Astrocyte (in vitro differentiated cells and primary cell): ENCODE data around the gene PLIN4. TPM values are rescaled to one million over a fixed set of nuclear protein-coding genes. Genes with fewer than 3 reads are reported as not detected.

ENCODE experiments used
- DNase-seq: peaks from one replicate; pipeline ENCODE4 v3.0.0-alpha.2; 2010; ENCODE audit warnings: low read depth
- FAIRE-seq: peaks from 2 replicates; lab custom pipeline; 2011; peaks lifted over from hg19 to GRCh38; lab: Jason Lieb, UNC
- H2AFZ ChIP-seq: 2 replicates; pipeline ENCODE4 v1.6.0; 2012; ENCODE audit warnings: low read depth, low read length, inconsistent platforms
- H3K27ac ChIP-seq: 2 replicates; pipeline ENCODE4 v1.5.1; 2011; ENCODE audit warnings: low read depth, low read length, inconsistent platforms
- H3K27me3 ChIP-seq: 2 replicates; pipeline ENCODE4 v1.6.0; 2011; ENCODE audit warnings: low read length, inconsistent platforms; ENCODE audit not compliant: insufficient read depth
- H3K36me3 ChIP-seq: 2 replicates; pipeline ENCODE4 v1.5.1; 2011; ENCODE audit warnings: low read length, inconsistent platforms; ENCODE audit not compliant: insufficient read depth
- H3K4me1 ChIP-seq: 2 replicates; pipeline ENCODE4 v1.5.1; 2011; ENCODE audit warnings: low read length, inconsistent platforms; ENCODE audit not compliant: insufficient read depth
- H3K4me2 ChIP-seq: 2 replicates; pipeline ENCODE4 v1.6.0; 2012; ENCODE audit warnings: low read length, inconsistent platforms
- H3K4me3 ChIP-seq: 2 replicates; pipeline ENCODE4 v1.5.1; 2011; ENCODE audit warnings: low read depth, mild to moderate bottlenecking, low read length, inconsistent platforms; ENCODE audit not compliant: insufficient read depth
- H3K79me2 ChIP-seq: 2 replicates; pipeline ENCODE4 v1.6.0; 2012; ENCODE audit warnings: mild to moderate bottlenecking, low read length, inconsistent platforms; ENCODE audit not compliant: insufficient read depth
- H3K9ac ChIP-seq: 2 replicates; pipeline ENCODE4 v1.6.0; 2012; ENCODE audit warnings: mild to moderate bottlenecking, low read length, inconsistent platforms
- H3K9me3 ChIP-seq: 2 replicates; pipeline ENCODE4 v1.5.1; 2012; ENCODE audit warnings: low read depth, mild to moderate bottlenecking, low read length, inconsistent platforms; ENCODE audit not compliant: insufficient read depth
- H4K20me1 ChIP-seq: 2 replicates; pipeline ENCODE4 v1.6.0; 2012; ENCODE audit warnings: low read length, inconsistent platforms; ENCODE audit not compliant: insufficient read depth
- H3K27ac Mint-ChIP-seq: one replicate; pipeline ENCODE4 v1.8.0; 2021; ENCODE audit warnings: mild to moderate bottlenecking, mixed read lengths; ENCODE audit not compliant: unreplicated experiment
- H3K27me3 Mint-ChIP-seq: one replicate; pipeline ENCODE4 v1.8.0; 2021; ENCODE audit warnings: low read depth, mixed read lengths; ENCODE audit not compliant: unreplicated experiment
- H3K36me3 Mint-ChIP-seq: one replicate; pipeline ENCODE4 v1.8.0; 2021; ENCODE audit warnings: low read depth, mixed read lengths; ENCODE audit not compliant: unreplicated experiment
- H3K4me1 Mint-ChIP-seq: one replicate; pipeline ENCODE4 v1.8.0; 2021; ENCODE audit warnings: low read depth, mixed read lengths; ENCODE audit not compliant: unreplicated experiment
- H3K4me3 Mint-ChIP-seq: one replicate; pipeline ENCODE4 v1.8.0; 2021; ENCODE audit warnings: mild to moderate bottlenecking, moderate library complexity, mixed read lengths; ENCODE audit not compliant: unreplicated experiment
- H3K9me3 Mint-ChIP-seq: one replicate; pipeline ENCODE4 v1.8.0; 2021; ENCODE audit warnings: mild to moderate bottlenecking, mixed read lengths; ENCODE audit not compliant: unreplicated experiment
- EZH2 ChIP-seq: IDR thresholded peaks from 2 replicates; pipeline ENCODE4 v1.6.1; 2012; ENCODE audit warnings: mild to moderate bottlenecking, low read length, inconsistent platforms; ENCODE audit not compliant: insufficient read depth
- total RNA-seq: library from RNA; stranded (reverse); gene quantifications from 2 replicates; pipeline ENCODE4 v1.2.1, GENCODE V29; 2021
- TF ChIP-seq, protein P1 (sequence below): IDR thresholded peaks from 2 replicates; pipeline ENCODE4 v1.5.1; 2011; ENCODE audit warnings: low read depth, mild to moderate bottlenecking, inconsistent platforms, low read length, moderate library complexity; ENCODE audit not compliant: insufficient read depth

PLIN4 gene
- total RNA-seq, 1 donor from 2014 or later = 0.05 TPM

DNA sequence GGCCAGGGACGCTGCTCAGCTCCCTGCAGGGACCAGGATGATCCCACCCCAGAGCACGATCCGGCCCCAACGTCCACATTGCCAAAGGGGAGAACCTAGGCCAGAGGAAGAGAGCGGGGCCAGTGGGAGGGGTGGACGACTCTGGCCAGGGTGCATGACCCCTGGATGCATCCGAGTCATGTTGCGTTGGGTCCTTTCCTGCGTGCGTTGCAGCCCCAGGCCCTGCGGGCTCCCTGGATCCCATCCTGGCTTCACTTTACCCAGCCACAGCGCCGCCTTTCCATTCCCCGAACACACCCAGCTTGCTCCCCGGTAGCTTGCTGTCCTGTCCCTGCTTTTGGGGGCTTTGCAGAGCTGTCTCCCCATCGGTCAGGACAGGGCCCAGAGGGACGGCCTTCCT is 10.5 kb downstream of the PLIN4 start:
- H3K4me1 Mint-ChIP-seq = peaks cover 6% of the 10 kb centered on the region
- Histone ChIP-seq H3K4me2 (no peak overlapping the region), H3K9ac (no peak overlapping the region), H3K36me3 (no peaks in the 10 kb centered on the region), H3K27me3 (no peaks in the 10 kb centered on the region), H3K4me3 (no peak overlapping the region), H3K9me3 (no peaks in the 10 kb centered on the region), H3K4me1 (peaks cover 15% of the 10 kb centered on the region), H2AFZ (no peak overlapping the region), H3K27ac (no peak overlapping the region), H4K20me1 (no peaks in the 10 kb centered on the region), H3K79me2 (no peaks in the 10 kb centered on the region)
- TF ChIP-seq, protein P1, sequence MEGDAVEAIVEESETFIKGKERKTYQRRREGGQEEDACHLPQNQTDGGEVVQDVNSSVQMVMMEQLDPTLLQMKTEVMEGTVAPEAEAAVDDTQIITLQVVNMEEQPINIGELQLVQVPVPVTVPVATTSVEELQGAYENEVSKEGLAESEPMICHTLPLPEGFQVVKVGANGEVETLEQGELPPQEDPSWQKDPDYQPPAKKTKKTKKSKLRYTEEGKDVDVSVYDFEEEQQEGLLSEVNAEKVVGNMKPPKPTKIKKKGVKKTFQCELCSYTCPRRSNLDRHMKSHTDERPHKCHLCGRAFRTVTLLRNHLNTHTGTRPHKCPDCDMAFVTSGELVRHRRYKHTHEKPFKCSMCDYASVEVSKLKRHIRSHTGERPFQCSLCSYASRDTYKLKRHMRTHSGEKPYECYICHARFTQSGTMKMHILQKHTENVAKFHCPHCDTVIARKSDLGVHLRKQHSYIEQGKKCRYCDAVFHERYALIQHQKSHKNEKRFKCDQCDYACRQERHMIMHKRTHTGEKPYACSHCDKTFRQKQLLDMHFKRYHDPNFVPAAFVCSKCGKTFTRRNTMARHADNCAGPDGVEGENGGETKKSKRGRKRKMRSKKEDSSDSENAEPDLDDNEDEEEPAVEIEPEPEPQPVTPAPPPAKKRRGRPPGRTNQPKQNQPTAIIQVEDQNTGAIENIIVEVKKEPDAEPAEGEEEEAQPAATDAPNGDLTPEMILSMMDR = no peak
- TF ChIP-seq EZH2 = no peak
- no peak overlapping the region for H3K4me3 Mint-ChIP-seq
- peak overlapping the region; percentile 7 for H3K27ac Mint-ChIP-seq
- DNase-seq = no peak
- H3K27me3 Mint-ChIP-seq = peaks cover 8% of the 10 kb centered on the region
- FAIRE-seq = no peak
- no peaks in the 10 kb centered on the region for H3K9me3 Mint-ChIP-seq
- peaks cover 8% of the 10 kb centered on the region for H3K36me3 Mint-ChIP-seq

DNA sequence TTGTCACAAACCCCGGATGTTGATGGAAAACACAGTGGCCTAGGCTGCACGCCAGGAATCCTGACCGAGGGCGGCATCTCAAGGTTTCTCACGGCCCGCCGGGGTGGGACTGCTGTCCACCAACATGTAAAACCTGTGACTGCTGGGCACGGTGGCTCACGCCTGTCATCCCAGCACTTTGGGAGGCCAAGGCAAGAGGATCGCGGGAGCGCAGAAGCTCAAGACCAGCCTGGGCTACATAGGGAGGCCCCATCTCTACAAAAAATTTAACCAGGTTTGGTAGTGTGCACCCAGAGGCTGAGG is 11.2 kb downstream of the PLIN4 start:
- Histone ChIP-seq H3K27ac (no peak overlapping the region), H3K4me1 (peaks cover 20% of the 10 kb centered on the region), H3K4me2 (no peak overlapping the region), H3K9ac (no peak overlapping the region), H3K4me3 (no peak overlapping the region), H3K79me2 (no peaks in the 10 kb centered on the region), H3K9me3 (no peaks in the 10 kb centered on the region), H2AFZ (no peak overlapping the region), H3K36me3 (no peaks in the 10 kb centered on the region), H4K20me1 (no peaks in the 10 kb centered on the region), H3K27me3 (no peaks in the 10 kb centered on the region)
- H3K4me3 Mint-ChIP-seq = no peak overlapping the region
- peaks cover 5% of the 10 kb centered on the region for H3K27me3 Mint-ChIP-seq
- DNase-seq = no peak
- H3K36me3 Mint-ChIP-seq = peaks cover 9% of the 10 kb centered on the region
- H3K27ac Mint-ChIP-seq = peak overlapping the region; percentile 7
- TF ChIP-seq, protein P1 = no peak
- TF ChIP-seq EZH2 = no peak
- H3K4me1 Mint-ChIP-seq = peaks cover 6% of the 10 kb centered on the region
- FAIRE-seq = no peak
- no peaks in the 10 kb centered on the region for H3K9me3 Mint-ChIP-seq

- Histone ChIP-seq H3K4me2 (peak overlapping the region; percentile 59), H3K27me3 (no peaks in the 10 kb centered on the region), H3K79me2 (no peaks in the 10 kb centered on the region), H2AFZ (no peak overlapping the region), H4K20me1 (no peaks in the 10 kb centered on the region), H3K4me3 (no peak overlapping the region), H3K4me1 (peaks cover 20% of the 10 kb centered on the region), H3K36me3 (peaks cover 2% of the 10 kb centered on the region), H3K9me3 (no peaks in the 10 kb centered on the region), H3K27ac (peak overlapping the region; percentile 19), H3K9ac (peak overlapping the region; percentile 35)
- DNase-seq = peak; percentile 59
- peaks cover 6% of the 10 kb centered on the region for H3K4me1 Mint-ChIP-seq
- H3K27ac Mint-ChIP-seq = peak overlapping the region; percentile 75
- peaks cover under 1% of the 10 kb centered on the region for H3K27me3 Mint-ChIP-seq
- H3K9me3 Mint-ChIP-seq = no peaks in the 10 kb centered on the region
- FAIRE-seq = no peak
- H3K4me3 Mint-ChIP-seq = peak overlapping the region; percentile 23
- peaks cover 10% of the 10 kb centered on the region for H3K36me3 Mint-ChIP-seq
- TF ChIP-seq, protein P1 = no peak
- TF ChIP-seq EZH2 = no peak
These were observed 11.7 kb downstream of the PLIN4 start for GRCh38 chr19:4506449-4507149.
